ENCODE data around the gene HSPG2. TPM values are rescaled to one million over a fixed set of nuclear protein-coding genes. Genes with fewer than 3 reads are reported as not detected.
A peak's percentile ranks its signal among the peaks of the same experiment; 100 is the strongest.

The HSPG2 gene
- total RNA-seq, 1 donor = 166 TPM

GRCh38 chr1:21930629-21931170 is 6.4 kb downstream of the HSPG2 start:
- no peak overlapping the region for H3K4me3 ChIP-seq (ENCODE audit: low read depth, low read length)
- TF ChIP-seq, protein P1, sequence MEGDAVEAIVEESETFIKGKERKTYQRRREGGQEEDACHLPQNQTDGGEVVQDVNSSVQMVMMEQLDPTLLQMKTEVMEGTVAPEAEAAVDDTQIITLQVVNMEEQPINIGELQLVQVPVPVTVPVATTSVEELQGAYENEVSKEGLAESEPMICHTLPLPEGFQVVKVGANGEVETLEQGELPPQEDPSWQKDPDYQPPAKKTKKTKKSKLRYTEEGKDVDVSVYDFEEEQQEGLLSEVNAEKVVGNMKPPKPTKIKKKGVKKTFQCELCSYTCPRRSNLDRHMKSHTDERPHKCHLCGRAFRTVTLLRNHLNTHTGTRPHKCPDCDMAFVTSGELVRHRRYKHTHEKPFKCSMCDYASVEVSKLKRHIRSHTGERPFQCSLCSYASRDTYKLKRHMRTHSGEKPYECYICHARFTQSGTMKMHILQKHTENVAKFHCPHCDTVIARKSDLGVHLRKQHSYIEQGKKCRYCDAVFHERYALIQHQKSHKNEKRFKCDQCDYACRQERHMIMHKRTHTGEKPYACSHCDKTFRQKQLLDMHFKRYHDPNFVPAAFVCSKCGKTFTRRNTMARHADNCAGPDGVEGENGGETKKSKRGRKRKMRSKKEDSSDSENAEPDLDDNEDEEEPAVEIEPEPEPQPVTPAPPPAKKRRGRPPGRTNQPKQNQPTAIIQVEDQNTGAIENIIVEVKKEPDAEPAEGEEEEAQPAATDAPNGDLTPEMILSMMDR (IDR thresholded peaks at IDR 0.05; ENCODE audit: insufficient read depth, low read depth, low read length) = no peak
- no peak for DNase-seq (ENCODE audit: low read depth)

GRCh38 chr1:21930080-21930571 is 7.0 kb downstream of the HSPG2 start:
- H3K4me3 ChIP-seq (ENCODE audit: low read depth, low read length) = no peak overlapping the region
- TF ChIP-seq, protein P1 (IDR thresholded peaks at IDR 0.05; ENCODE audit: insufficient read depth, low read depth, low read length) = no peak
- DNase-seq (ENCODE audit: low read depth) = peak; percentile 85

DNA sequence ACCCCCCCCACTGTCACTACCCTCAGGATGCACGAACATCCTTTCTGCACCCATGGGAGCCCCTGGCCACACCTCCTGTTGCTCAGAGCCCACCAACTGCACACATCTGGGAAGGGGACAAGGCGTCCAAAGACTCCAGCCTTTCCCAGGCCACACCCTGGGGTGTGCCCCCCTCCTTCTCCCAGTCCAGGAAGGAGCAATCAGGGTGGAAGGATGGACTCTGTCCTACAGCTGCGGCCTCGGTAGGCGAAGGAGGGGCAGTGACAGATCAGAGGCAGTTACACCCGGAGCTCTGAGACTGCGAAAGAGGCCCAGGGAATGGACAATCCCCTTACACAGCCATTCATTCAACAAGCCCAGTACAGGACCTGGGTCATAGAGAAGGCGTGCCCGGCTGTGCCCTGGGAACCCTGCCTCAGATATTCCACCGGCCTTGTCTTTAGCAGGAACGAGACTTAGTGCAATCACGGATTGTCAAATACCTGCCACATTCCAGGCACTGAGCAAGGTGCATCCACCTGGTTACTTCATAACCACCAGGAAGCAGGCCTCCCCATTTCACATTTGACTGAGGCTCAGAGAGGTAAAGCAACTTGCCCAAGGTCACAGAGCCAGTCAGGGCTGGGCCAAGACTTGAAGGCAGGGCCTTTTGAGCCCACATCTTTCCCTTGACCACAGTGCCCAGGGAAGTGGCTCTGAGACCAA is 9.4 kb downstream of the HSPG2 start:
- peak; percentile 79 for DNase-seq (ENCODE audit: low read depth)
- no peak overlapping the region for H3K4me3 ChIP-seq (ENCODE audit: low read depth, low read length)
- TF ChIP-seq, protein P1 (IDR thresholded peaks at IDR 0.05; ENCODE audit: insufficient read depth, low read depth, low read length) = no peak

- no peak overlapping the region for H3K4me3 ChIP-seq (ENCODE audit: low read depth, low read length)
- peak; percentile 63 for DNase-seq (ENCODE audit: low read depth)
These were observed 10.1 kb downstream of the HSPG2 start for GRCh38 chr1:21926814-21927532.

DNA sequence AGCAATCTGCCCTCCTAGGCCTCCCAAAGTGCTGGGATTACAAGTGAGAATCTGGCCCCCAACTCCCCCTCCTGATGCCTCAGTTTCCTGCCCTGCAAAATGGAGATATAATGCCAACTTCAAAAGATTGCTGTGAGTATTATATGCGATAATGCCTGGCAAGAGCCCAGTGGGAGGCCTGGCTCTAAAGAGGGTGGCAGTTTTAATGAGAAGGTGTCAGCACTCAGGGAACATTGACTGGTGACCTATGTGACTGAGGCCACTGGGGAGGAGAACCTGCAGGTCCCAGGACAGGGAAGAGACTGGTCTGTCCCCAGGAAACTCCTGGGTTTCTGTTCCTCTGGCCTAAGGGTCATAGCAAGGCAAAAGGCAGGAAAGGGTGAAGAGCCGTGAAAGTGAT is 11.0 kb downstream of the HSPG2 start:
- no peak for DNase-seq (ENCODE audit: low read depth)
- TF ChIP-seq, protein P1 (IDR thresholded peaks at IDR 0.05; ENCODE audit: insufficient read depth, low read depth, low read length) = no peak
- H3K4me3 ChIP-seq (ENCODE audit: low read depth, low read length) = no peak overlapping the region

More at GRCh38 chr1:21926814-21927532, 10.1 kb downstream of the HSPG2 start:
- TF ChIP-seq, protein P1 (IDR thresholded peaks at IDR 0.05; ENCODE audit: insufficient read depth, low read depth, low read length) = peak; percentile 5

- no peak overlapping the region for H3K4me3 ChIP-seq (ENCODE audit: low read depth, low read length)
- DNase-seq (ENCODE audit: low read depth) = no peak
- TF ChIP-seq, protein P1 (IDR thresholded peaks at IDR 0.05; ENCODE audit: insufficient read depth, low read depth, low read length) = no peak
These were observed 11.7 kb downstream of the HSPG2 start for GRCh38 chr1:21925334-21925940.

Data from fibroblast of villous mesenchyme (primary cell).